Tongue (tissue), 2 donors: ENCODE data around the gene AHNAK2. TPM values are rescaled to one million over a fixed set of nuclear protein-coding genes. Genes with fewer than 3 reads are reported as not detected.
"Not testable (repeated sequence)": the region's sequence is repeated elsewhere in the genome, so short reads cannot be mapped to it uniquely, and the experiment has no call there.

Source experiments
- DNase-seq: peaks from one replicate; pipeline ENCODE4 v3.0.0-alpha.2; 2015
- total RNA-seq: library from RNA; depleted of rRNA; stranded (reverse); fragments of >200 nt; gene quantifications from one replicate; pipeline ENCODE4 v1.2.3, GENCODE V29; 2014

Gene AHNAK2
- total RNA-seq, 1 donor from 2014 or later, result 51.0 TPM

- DNase-seq, result not testable (repeated sequence)
Measured at GRCh38 chr14:104951863-104952657, 26.1 kb downstream of the AHNAK2 start.

- not testable (repeated sequence) for DNase-seq
Measured at GRCh38 chr14:104950701-104951100, 27.5 kb downstream of the AHNAK2 start.

GRCh38 chr14:104950021-104950420 is 28.2 kb downstream of the AHNAK2 start:
- DNase-seq, result no peak

- DNase-seq, result not testable (repeated sequence)
Measured at GRCh38 chr14:104949406-104949955, 28.7 kb downstream of the AHNAK2 start.

DNA sequence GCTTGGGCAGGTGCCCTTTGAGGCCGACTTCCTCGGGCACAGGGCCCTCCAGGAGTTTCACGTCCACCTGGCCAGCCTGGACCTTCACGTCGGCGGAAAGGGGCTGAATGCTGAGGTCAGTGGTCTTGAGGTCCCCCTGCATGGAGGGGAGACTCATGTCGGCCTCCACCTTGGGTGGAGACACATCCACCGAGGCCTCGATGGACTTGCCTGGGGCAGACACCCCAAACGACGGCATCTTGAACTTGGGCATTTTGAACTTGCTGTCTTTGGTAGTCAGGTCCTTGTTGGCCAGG is 29.5 kb downstream of the AHNAK2 start:
- DNase-seq, result no peak

DNA sequence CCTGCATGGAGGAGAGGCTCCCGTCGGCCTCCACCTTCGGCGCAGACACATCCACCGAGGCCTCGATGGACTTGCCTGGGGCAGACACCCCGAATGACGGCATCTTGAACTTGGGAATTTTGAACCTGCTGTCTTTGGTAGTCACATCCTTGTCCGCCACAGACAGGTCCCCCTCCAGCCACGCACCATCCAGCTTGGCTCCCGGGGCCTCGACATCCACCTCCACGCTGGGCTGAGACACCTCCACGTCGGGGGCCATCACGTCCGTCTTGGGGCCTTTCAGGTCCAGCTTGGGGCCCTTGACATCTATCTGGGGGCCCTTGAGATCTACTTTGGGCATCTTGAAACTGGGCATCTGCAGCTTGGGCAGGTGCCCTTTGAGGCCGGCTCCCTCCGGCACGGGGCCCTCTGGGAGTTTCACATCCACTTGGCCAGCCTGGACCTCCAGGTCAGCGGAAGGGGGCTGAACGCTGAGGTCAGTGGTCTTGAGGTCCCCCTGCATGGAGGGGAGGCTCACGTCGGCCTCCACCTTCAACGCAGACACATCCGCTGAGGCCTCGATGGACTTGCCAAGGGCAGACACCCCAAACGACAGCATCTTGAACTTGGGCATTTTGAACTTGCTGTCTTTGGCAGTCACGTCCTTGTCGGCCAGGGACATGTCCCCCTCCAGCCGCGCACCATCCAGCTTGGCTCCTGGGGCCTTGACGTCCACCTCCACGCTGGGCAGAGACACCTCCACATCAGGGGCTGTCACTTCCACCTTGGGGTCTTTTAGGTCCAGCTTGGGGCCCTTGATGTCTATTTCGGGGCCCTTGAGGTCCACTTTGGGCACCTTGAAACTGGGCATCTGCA is 30.1 kb downstream of the AHNAK2 start:
- not testable (repeated sequence) for DNase-seq

- not testable (repeated sequence) for DNase-seq
Measured at GRCh38 chr14:104947201-104947600, 31.0 kb downstream of the AHNAK2 start.

- DNase-seq, result not testable (repeated sequence)
Measured at GRCh38 chr14:104945986-104946965, 31.9 kb downstream of the AHNAK2 start.

- not testable (repeated sequence) for DNase-seq
Measured at GRCh38 chr14:104945266-104945665, 32.9 kb downstream of the AHNAK2 start.

GRCh38 chr14:104944436-104945205 is 33.6 kb downstream of the AHNAK2 start:
- DNase-seq, result not testable (repeated sequence)

DNA sequence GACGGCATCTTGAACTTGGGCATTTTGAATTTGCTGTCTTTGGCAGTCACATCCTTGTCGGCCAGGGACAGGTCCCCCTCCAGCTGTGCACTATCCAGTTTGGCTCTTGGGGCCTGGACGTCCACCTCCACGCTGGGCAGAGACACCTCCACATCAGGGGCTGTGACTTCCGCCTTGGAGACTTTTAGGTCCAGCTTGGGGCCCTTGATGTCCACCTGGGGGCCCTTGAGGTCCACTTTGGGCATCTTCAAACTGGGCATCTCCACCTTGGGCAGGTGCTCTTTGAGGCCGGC is 34.2 kb downstream of the AHNAK2 start:
- DNase-seq, result not testable (repeated sequence)

GRCh38 chr14:104943216-104944015 is 34.8 kb downstream of the AHNAK2 start:
- DNase-seq, result not testable (repeated sequence)

DNA sequence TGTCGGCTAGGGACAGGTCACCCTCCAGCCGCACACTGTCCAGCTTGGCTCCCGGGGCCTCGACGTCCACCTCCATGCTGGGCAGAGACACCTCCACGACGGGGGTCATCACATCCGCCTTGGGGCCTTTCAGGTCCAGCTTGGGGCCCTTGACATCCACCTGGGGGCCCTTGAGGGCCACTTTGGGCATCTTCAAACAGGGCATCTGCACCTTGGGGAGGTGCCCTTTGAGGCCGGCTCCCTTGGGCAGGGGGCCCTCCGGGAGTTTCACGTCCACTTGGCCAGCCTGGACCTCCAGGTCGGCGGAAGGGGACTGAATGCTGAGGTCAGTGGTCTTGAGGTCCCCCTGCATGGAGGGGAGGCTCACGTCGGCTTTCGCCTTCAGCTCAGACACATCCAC is 35.6 kb downstream of the AHNAK2 start:
- no peak for DNase-seq

DNA sequence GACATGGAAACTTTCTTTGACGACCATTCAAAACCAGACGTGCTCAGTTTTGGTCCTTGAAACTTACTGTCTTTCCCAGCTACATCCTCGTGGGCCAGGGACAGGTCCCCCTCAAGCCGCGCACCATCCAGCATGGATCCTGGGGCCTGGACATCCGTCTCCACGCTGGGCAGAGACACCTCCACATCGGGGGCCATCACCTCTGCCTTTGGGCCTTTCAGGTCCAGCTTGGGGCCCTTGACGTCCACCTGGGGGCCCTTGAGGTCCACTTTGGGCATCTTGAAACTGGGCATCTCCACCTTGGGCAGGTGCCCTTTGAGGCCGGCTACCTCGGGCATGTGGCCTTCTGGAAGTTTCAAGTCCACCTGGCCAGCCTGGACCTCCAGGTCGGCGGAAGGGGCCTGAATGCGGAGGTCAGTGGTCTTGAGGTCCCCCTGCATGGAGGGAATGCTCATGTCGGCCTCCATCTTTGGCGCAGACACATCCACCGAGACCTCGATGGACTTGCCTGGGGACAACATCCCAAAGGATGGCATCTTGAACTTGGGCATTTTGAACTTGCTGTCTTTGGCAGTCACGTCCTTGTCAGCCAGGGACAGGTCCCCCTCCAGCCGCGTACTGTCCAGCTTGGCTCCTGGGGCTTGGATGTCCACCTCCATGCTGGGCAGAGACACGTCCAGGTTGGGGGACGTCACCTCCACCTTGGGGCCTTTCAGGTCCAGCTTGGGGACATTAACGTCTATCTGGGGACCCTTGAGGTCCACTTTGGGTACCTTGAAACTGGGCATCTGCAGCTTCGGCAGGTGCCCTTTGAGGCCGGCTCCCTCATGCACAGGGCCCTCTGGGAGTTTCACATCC is 36.4 kb downstream of the AHNAK2 start:
- no peak for DNase-seq

- DNase-seq, result no peak
Measured at GRCh38 chr14:104940526-104941150, 37.5 kb downstream of the AHNAK2 start.

DNA sequence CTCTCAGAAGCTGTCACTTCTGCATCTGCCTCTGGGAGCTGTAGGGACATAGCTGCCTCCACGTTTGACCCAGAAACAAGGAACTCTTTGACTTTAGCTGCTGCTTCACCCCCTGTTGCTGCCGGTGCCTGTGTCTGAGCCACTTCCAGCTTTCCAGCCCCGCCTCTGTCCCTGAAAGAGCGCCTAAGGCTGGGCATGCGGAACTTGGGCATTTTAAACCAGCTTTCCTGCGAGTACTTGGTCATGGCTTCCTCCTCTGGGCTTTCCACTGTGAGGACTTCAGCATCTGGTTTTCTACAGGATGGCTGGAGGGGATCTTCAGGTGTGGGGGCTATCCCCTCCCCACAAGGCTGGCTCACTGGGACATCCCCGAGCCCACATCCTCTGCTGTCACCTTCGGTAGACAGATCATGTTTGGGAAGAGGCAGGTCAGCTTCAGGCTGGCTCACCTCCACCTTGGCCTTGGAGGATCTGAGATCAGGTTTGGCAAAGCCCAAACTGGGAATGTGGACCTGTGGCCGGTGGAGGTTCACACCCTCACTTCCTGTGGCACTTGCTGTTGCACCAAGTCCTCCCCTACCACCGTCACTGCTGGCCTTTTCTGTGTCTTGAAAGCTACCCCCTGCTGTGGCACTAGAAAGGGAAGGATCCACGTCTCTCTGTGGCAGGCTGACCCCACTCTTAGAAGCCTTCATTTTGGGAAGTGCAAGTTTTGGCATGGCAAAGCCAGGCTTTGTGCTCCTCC is 38.3 kb downstream of the AHNAK2 start:
- DNase-seq, result no peak

- DNase-seq, result no peak
Measured at GRCh38 chr14:104938960-104939359, 39.2 kb downstream of the AHNAK2 start.

DNA sequence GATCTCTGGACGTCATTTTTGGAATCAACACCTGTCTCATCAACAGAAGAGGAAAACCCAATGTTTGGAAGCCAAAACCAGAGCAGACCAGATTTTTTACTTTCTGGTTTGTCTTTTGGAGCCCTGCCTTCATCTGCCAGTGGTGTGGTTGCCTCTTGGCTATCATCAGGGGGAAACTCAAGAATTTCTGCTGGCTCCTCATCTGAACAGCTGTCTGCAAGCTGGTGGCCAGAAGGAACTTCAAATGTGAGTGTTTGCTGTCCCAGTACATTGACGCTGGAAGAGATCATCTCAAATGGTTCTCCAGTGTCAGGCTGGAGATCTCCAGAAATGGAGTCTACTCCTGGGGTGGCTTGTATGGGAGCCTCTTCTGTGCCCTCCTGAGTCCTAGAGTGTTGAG is 39.7 kb downstream of the AHNAK2 start:
- DNase-seq, result no peak
